Measurements from ENCODE around the gene SERPINA6.
"Not testable (repeated sequence)": the region's sequence is repeated elsewhere in the genome, so short reads cannot be mapped to it uniquely, and the experiment has no call there.

Gene SERPINA6, protein sequence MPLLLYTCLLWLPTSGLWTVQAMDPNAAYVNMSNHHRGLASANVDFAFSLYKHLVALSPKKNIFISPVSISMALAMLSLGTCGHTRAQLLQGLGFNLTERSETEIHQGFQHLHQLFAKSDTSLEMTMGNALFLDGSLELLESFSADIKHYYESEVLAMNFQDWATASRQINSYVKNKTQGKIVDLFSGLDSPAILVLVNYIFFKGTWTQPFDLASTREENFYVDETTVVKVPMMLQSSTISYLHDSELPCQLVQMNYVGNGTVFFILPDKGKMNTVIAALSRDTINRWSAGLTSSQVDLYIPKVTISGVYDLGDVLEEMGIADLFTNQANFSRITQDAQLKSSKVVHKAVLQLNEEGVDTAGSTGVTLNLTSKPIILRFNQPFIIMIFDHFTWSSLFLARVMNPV

DNA sequence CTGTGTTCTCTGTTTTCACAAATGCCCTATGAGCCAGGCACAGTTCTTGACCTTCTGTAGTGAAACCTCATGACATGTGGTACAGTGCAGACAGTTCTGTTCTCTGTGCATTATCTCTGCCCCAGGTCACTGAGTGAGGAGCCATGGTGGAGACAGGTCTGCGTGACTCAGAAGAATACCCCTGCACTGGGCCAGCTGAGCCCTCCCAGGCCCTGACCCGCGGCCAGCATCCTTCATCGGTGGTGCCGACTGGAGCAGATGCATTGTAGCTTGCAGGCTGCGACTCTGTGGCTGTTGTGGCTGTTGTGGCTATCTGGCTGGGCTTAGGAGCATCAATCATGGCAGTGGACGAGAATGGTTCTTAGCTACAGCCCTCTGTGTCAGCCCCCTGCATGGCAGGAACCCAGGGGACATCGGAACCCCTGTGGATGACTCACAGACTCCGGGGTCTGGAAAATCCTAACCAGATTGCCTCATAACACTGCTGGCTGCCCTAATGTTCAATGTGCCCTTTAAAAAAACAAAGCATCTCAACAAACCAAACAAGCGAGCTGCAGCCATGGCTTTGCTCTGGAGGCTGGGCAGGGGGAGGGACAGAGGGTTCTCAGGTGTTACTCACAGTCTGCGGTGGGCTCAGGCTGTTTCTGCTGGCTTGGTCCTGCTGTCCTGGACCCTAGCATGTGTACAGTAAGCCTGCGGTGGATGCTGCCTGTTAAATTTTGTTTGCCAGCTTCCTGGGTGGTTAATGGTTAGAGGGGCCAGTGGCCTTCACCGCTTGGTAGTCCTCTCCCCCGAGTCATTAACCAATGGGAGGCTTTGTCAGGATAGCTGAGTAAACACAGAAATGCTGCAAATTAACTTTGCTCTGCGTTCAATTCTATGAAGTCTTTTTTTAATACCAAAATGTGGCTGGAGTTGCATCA lies at the start of gene SERPINA6:
SERPINA6 (minus strand) TSS at position 689 of the 923 bp plus-strand sequence. CDS start 8,688 bp downstream, outside the sequence.
- Mint-ChIP-seq H3K4me3 (no peak within 1 kb of the TSS), H3K27ac (peak within 1 kb of the TSS in 1 of 2 donors; percentile 57), H3K27me3 (peaks cover 17% of the 10 kb centered on the region), H3K4me1 (no peaks in the 10 kb centered on the region), H3K9me3 (no peaks in the 10 kb centered on the region)
- no peak for DNase-seq
- ATAC-seq: peak; percentile 23

- Mint-ChIP-seq H3K4me3 (no peak overlapping the region), H3K27ac (peak overlapping the region in 1 of 2 donors; percentile 64), H3K27me3 (peaks cover 29% of the 10 kb centered on the region), H3K9me3 (no peaks in the 10 kb centered on the region), H3K4me1 (no peaks in the 10 kb centered on the region)
- ATAC-seq: no peak
- DNase-seq: no peak
Observed at GRCh38 chr14:94372021-94372605, 49.0 kb upstream of the SERPINA6 start.

- H3K27ac Mint-ChIP-seq: no peak overlapping the region
- ATAC-seq: no peak
- no peaks in the 10 kb centered on the region for H3K9me3 Mint-ChIP-seq
Observed at GRCh38 chr14:94370524-94370910, 47.4 kb upstream of the SERPINA6 start.

DNA sequence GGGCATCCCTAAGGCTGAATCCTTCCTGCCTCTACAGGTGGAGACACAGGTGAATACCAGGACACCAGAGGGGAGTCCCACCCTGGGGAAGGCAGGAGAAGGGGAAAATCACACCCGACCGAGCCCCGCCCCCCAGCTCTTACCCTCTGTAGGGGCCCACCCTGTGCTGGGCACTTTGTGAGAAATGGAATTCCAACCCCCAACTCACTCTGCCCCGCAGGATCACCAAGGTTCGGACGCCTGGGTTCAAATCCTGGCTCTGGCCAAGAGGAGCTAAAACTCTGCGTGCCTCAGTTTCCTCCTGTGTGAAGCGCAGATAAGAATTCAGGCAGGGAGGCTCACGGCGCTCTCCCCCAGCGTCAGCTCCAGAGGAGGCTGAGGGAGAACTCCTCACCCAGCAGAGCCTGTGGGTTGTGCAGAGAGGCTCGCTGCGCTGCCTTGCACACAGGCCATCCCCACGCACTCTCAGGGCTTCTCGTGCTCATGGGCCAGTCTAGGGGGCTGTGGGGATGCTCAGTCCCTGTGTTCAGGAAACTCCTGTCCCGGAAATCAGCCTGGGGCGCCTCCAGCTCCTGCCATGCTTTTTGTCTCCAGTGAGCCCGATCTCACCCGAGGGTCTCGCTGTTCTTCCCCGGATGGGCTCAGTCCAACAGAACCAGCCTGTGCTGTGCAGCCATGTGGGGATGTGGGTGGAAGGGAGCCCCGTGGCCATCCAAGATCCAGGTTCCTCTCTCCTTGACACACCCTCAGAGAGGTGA lies 46.8 kb upstream of the SERPINA6 start:
- H3K4me1 Mint-ChIP-seq, H3K4me3 Mint-ChIP-seq, H3K9me3 Mint-ChIP-seq, H3K27ac Mint-ChIP-seq, ATAC-seq, DNase-seq: not testable (repeated sequence)
- peaks cover 17% of the 10 kb centered on the region for H3K27me3 Mint-ChIP-seq

More at GRCh38 chr14:94370524-94370910, 47.4 kb upstream of the SERPINA6 start:
- Mint-ChIP-seq H3K27me3 (peaks cover 17% of the 10 kb centered on the region), H3K4me1 (no peaks in the 10 kb centered on the region), H3K4me3 (no peak overlapping the region)
- DNase-seq: no peak

DNA sequence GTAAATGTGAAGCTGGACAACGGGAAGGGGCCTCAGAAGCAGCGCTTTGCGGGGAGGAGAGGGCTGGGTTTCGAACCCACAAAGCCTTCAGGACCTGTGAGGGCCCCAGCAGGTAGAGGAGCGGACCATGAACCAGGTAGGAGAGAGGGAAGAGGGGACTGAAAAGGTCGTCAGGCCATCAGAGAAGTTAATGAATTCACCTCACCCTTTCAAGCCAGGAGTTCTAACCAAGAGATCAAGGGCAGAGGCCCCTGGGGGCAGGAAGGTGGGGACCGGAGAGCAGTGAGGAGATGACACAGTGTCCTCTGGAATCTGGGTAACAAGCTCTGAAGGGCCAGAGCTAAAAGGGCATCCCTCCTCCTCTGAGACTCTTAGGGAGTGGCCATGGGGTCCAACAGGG lies 45.8 kb upstream of the SERPINA6 start:
- Mint-ChIP-seq H3K9me3 (no peaks in the 10 kb centered on the region), H3K4me1 (no peaks in the 10 kb centered on the region), H3K27ac (peak overlapping the region; percentile 64 to 82), H3K4me3 (no peak overlapping the region), H3K27me3 (peaks cover 12% of the 10 kb centered on the region)
- no peak for DNase-seq
- no peak for ATAC-seq

DNA sequence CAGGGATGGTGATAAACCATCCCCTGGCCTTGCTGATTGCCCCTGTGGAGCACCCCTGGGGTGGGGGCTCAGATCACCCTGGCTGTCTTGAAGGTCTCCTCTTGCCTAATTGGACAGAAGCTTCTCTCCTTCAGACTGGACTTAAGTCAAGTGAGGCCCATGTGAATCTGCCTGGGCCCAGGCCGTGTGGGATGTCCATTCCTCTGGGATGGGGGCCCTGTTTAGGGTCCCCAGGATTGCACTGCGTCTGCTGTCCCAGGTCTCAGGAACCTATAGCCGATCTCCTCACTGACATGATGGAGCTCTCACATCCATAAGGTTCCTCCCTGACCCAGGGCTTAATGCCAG lies 45.1 kb upstream of the SERPINA6 start:
- H3K27ac Mint-ChIP-seq: no peak overlapping the region
- no peaks in the 10 kb centered on the region for H3K9me3 Mint-ChIP-seq
- ATAC-seq (no peak), DNase-seq (no peak)
- peaks cover 8% of the 10 kb centered on the region for H3K27me3 Mint-ChIP-seq
- no peak overlapping the region for H3K4me3 Mint-ChIP-seq
- no peaks in the 10 kb centered on the region for H3K4me1 Mint-ChIP-seq

DNA sequence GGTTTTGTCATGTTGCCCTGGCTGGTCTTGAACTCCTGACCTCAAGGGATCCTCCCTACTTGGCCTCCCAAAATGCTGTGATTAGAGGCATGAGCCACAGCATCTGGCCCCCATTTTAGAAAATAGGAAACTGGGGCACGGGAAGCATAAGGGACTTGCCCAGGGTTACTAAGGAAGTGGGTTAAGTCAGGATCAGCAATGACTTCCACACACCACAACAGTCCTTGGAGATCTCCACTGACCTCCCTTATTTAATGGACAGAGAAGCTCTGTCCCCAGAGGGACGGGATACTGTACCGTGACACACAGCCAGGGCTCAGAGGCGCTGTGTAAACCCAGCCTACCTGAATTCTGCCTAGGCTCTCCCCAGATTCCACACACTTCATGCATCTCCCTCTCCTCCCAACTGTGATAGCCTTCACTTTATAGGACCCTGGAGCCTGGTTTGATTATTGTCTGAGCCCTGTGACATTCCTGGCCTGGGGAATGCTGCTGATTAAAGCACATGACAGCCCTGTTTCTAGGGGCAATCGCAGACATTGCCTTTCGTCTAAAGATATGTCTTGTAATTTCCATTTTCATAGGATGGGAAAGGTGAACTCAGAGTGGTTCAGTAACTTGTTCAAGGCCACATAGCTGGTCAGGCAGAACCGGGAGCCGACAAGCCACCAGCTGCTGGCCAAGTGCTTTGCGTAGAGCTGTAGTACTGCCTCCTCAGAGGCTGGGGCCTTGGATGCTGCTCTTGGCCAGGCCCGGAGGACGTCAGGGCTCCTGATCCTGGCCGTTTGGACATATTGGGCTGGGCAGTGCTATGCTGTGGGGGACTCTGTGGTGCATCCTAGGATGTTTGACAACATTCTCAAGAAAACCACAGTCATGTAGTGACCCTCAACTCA lies 44.5 kb upstream of the SERPINA6 start:
- ATAC-seq (no peak), DNase-seq (no peak)
- Mint-ChIP-seq H3K27ac (no peak overlapping the region), H3K4me1 (no peaks in the 10 kb centered on the region), H3K4me3 (no peak overlapping the region), H3K27me3 (peaks cover 14% of the 10 kb centered on the region), H3K9me3 (no peaks in the 10 kb centered on the region)

DNA sequence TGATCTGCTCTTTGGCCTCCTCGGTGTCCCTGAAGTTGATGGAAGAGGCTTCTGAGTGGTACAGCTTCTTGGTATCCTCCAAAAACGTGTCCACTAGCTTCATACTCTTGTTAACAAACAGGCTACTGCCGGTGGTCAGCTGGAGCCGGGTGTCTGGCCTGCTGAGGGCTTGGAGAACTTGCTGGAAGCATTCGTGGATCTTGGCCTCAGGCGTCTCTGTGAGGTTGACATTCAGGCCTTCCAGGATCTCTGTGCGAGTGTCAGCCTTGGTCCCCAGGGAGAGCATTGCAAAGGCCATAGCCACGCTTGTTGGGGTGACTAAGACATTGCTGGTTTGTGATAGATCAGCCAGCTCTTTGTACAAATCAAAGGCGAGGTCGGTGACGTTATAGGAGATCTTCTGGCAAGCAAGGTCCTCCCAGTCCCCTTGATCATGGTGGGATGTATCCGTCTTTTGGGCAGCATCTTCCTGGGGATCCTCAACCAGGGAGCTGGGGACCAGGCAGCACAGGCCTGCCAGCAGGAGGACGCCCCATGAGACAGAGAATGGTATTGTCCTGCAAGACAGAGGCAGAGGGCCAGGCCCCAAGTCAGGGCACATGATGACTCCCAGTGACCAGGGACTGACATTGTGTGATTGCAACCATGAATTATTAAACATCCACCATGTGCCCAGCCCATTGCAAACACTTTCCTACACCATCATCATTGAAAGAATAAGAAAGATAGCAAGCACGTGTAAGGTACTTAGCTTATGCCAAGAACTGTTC lies 43.2 kb upstream of the SERPINA6 start, which contains the start of gene SERPINA2:
SERPINA2 (minus strand) TSS at position 553 of the 770 bp plus-strand sequence.
- Mint-ChIP-seq H3K9me3 (no peaks in the 10 kb centered on the region), H3K27ac (no peak within 1 kb of the TSS), H3K27me3 (peaks cover 17% of the 10 kb centered on the region), H3K4me1 (no peaks in the 10 kb centered on the region), H3K4me3 (no peak within 1 kb of the TSS)
- no peak for DNase-seq
- no peak for ATAC-seq

- peaks cover 17% of the 10 kb centered on the region for H3K27me3 Mint-ChIP-seq
- ATAC-seq (no peak), DNase-seq (no peak)
- no peak overlapping the region for H3K4me3 Mint-ChIP-seq
- no peak overlapping the region for H3K27ac Mint-ChIP-seq
- no peaks in the 10 kb centered on the region for H3K4me1 Mint-ChIP-seq
- no peaks in the 10 kb centered on the region for H3K9me3 Mint-ChIP-seq
Observed at GRCh38 chr14:94365624-94366023, 42.5 kb upstream of the SERPINA6 start.

DNA sequence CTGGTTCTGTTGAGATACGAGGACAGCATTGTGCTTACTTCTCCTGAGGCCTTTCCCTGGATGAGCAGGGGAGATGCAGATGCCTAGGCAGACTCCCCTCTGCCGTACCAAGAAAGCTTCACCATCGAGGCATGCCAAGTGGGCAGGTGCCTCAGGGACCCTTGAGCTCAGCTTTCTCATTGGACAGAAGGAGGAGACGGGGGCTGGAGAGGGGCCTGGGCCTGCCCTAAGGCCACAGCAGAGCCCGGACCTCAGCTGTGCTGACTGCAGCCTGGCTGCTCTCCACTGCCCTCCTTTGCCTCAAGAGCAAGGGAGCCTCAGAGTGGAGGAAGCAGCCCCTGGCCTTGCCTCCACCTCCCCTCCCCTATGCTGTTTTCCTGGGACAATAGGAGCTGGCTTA lies 41.8 kb upstream of the SERPINA6 start:
- no peak for DNase-seq
- Mint-ChIP-seq H3K27me3 (peaks cover 21% of the 10 kb centered on the region), H3K4me3 (no peak overlapping the region), H3K4me1 (no peaks in the 10 kb centered on the region), H3K27ac (no peak overlapping the region), H3K9me3 (no peaks in the 10 kb centered on the region)
- no peak for ATAC-seq

- no peak overlapping the region for H3K4me3 Mint-ChIP-seq
- no peaks in the 10 kb centered on the region for H3K9me3 Mint-ChIP-seq
- ATAC-seq (no peak), DNase-seq (no peak)
- peaks cover 27% of the 10 kb centered on the region for H3K27me3 Mint-ChIP-seq
- no peak overlapping the region for H3K27ac Mint-ChIP-seq
- no peaks in the 10 kb centered on the region for H3K4me1 Mint-ChIP-seq
Observed at GRCh38 chr14:94364037-94364436, 40.9 kb upstream of the SERPINA6 start.

GRCh38 chr14:94363151-94363624 lies 40.1 kb upstream of the SERPINA6 start:
- no peak overlapping the region for H3K27ac Mint-ChIP-seq
- ATAC-seq: peak; percentile 15
- no peak for DNase-seq
- H3K4me1 Mint-ChIP-seq: no peaks in the 10 kb centered on the region
- H3K4me3 Mint-ChIP-seq: no peak overlapping the region
- H3K27me3 Mint-ChIP-seq: peaks cover 21% of the 10 kb centered on the region
- no peaks in the 10 kb centered on the region for H3K9me3 Mint-ChIP-seq

- ATAC-seq: no peak
- no peak for DNase-seq
- Mint-ChIP-seq H3K4me3 (no peak overlapping the region), H3K27ac (peak overlapping the region in 1 of 2 donors; percentile 0), H3K9me3 (no peaks in the 10 kb centered on the region), H3K4me1 (no peaks in the 10 kb centered on the region), H3K27me3 (peaks cover 26% of the 10 kb centered on the region)
Observed at GRCh38 chr14:94362614-94363133, 39.5 kb upstream of the SERPINA6 start.

Measured in stimulated activated naive CD8-positive, alpha-beta T cell treated with anti-CD3 and anti-CD28 coated beads, Interleukin-15, amount 100 ng/mL, for 72 hours (primary cell).